PC-9 (cell line): Measurements from ENCODE around the gene CCL19. TPM values are rescaled to one million over a fixed set of nuclear protein-coding genes. Genes with fewer than 3 reads are reported as not detected.

Source experiments
- BruUV-seq: library from RNA; stranded (reverse); fragments of 400-500 nt; replicated peaks from 2 replicates; lab custom pipeline; 2021; lab: Mats Ljungman, UMichigan
- CTCF ChIA-PET: fragments of 300-600 bp; sonication (Branson Sonifier 250); formaldehyde crosslinking; loops from one replicate; lab custom pipeline; 2022; ENCODE audit warnings: antibody characterized with exemption; lab: Charles Lee
- POLR2A ChIA-PET: fragments of 300-600 bp; sonication (Branson Sonifier 250); formaldehyde crosslinking; loops from one replicate; lab custom pipeline; 2022; ENCODE audit warnings: antibody characterized with exemption; ENCODE audit not compliant: unreplicated experiment; lab: Charles Lee
- DNase-seq, 2 experiments: peaks; one replicate each; pipeline versions ENCODE4 v3.0.0 to v3.0.0-alpha.2; 2015 to 2022; ENCODE audit warnings: mixed read lengths in 1 of 2
- H2AFZ ChIP-seq: fragments of 200-600 bp; sonication (generic); 2 replicates; pipeline ENCODE4 v1.8.1; 2017; ENCODE audit warnings: antibody characterized with exemption
- H3F3A ChIP-seq: fragments of 200-600 bp; sonication (generic); 2 replicates; pipeline ENCODE4 v1.8.1; 2017; ENCODE audit warnings: antibody characterized with exemption, mild to moderate bottlenecking, low read depth; ENCODE audit not compliant: insufficient read depth
- H3K27ac ChIP-seq: fragments of 200-600 bp; sonication (generic); 2 replicates; pipeline ENCODE4 v1.6.1; 2016; ENCODE audit warnings: mixed run types
- H3K27me3 ChIP-seq: fragments of 200-600 bp; sonication (generic); 2 replicates; pipeline ENCODE4 v1.6.1; 2016; ENCODE audit warnings: low read depth, mixed run types; ENCODE audit not compliant: insufficient read depth
- H3K36me3 ChIP-seq: fragments of 200-600 bp; sonication (generic); 2 replicates; pipeline ENCODE4 v1.6.1; 2016; ENCODE audit warnings: low read depth, mixed run types
- H3K4me1 ChIP-seq: fragments of 200-600 bp; sonication (generic); replicated peaks from 2 replicates; pipeline ENCODE4 v1.6.1; 2016; ENCODE audit warnings: mixed run types; ENCODE audit not compliant: insufficient read depth
- H3K4me2 ChIP-seq: fragments of 200-600 bp; sonication (generic); 2 replicates; pipeline ENCODE4 v1.6.1; 2017; ENCODE audit warnings: mixed run types
- H3K4me3 ChIP-seq: fragments of 200-600 bp; sonication (generic); 2 replicates; pipeline ENCODE4 v1.6.1; 2016; ENCODE audit warnings: mixed run types
- H3K79me2 ChIP-seq: fragments of 200-600 bp; sonication (generic); 2 replicates; pipeline ENCODE4 v1.6.1; 2017; ENCODE audit warnings: low read depth, mixed run types
- H3K9me2 ChIP-seq: fragments of 200-600 bp; sonication (generic); 2 replicates; pipeline ENCODE4 v1.8.1; 2017; ENCODE audit warnings: mild to moderate bottlenecking; ENCODE audit not compliant: insufficient read depth
- H3K9me3 ChIP-seq: fragments of 200-600 bp; sonication (generic); 2 replicates; pipeline ENCODE4 v1.8.1; 2016; ENCODE audit warnings: low read depth; ENCODE audit not compliant: insufficient read depth
- H4K20me1 ChIP-seq: fragments of 200-600 bp; sonication (generic); 2 replicates; pipeline ENCODE4 v1.8.1; 2017; ENCODE audit not compliant: insufficient read depth
- CTCF ChIP-seq: fragments of 200-600 bp; sonication (generic); conservative IDR thresholded peaks from 2 replicates; pipeline ENCODE4 v1.6.1; 2017; ENCODE audit warnings: mixed run types, antibody characterized with exemption, mild to moderate bottlenecking, moderate library complexity
- EZH2 ChIP-seq: fragments of 200-600 bp; sonication (generic); IDR thresholded peaks from 2 replicates; pipeline ENCODE4 v1.8.0; 2017; ENCODE audit warnings: antibody characterized with exemption, low read depth
- intact Hi-C: fragments of 100-400 bp; cut with micrococcal nuclease; formaldehyde crosslinking; loops from one replicate; pipeline ENCODE4 v1.10.0; 2022; ENCODE audit not compliant: unreplicated experiment
- total RNA-seq: library from RNA; stranded (reverse); gene quantifications from 2 replicates; pipeline ENCODE4 v1.2.3, GENCODE V29; 2021

CCL19 gene
- total RNA-seq, 1 experiment from 2014 or later, result not detected

- Histone ChIP-seq H3K9me2 (no peaks in the 10 kb centered on the region), H3K27me3 (no peaks in the 10 kb centered on the region), H3K4me1 (no peaks in the 10 kb centered on the region), H3K79me2 (no peaks in the 10 kb centered on the region), H3K4me2 (no peak overlapping the region), H2AFZ (no peak overlapping the region), H3K4me3 (no peak overlapping the region), H3K27ac (no peak overlapping the region), H3K9me3 (no peaks in the 10 kb centered on the region), H3K36me3 (no peaks in the 10 kb centered on the region), H3F3A (no peaks in the 10 kb centered on the region), H4K20me1 (no peaks in the 10 kb centered on the region)
- intact Hi-C loops, result no loop called here
- BruUV-seq, result no TSS peak
- no peak for TF ChIP-seq CTCF
- TF ChIP-seq EZH2, result no peak
- no peak for DNase-seq
- ChIA-PET CTCF (no interaction called here), POLR2A (no interaction called here)
These were observed 16.1 kb upstream of the CCL19 start for GRCh38 chr9:34707130-34707529.

- Histone ChIP-seq H3K79me2 (no peaks in the 10 kb centered on the region), H3K9me3 (no peaks in the 10 kb centered on the region), H3K27ac (no peak overlapping the region), H3K4me2 (peak overlapping the region; percentile 88), H3K4me3 (peak overlapping the region; percentile 59), H3F3A (no peaks in the 10 kb centered on the region), H4K20me1 (no peaks in the 10 kb centered on the region), H3K4me1 (no peaks in the 10 kb centered on the region), H3K27me3 (peaks cover 11% of the 10 kb centered on the region), H2AFZ (peak overlapping the region; percentile 84), H3K9me2 (no peaks in the 10 kb centered on the region), H3K36me3 (no peaks in the 10 kb centered on the region)
- no TSS peak for BruUV-seq
- intact Hi-C loops, result loop anchor here (2.0 kb wide), 2 partner anchors 65 to 89 kb away; partner anchors contain the start of genes RPP25L and SIGMAR1
- DNase-seq, result peak; percentile 37 to 69
- TF ChIP-seq EZH2 (no peak), CTCF (peak; percentile 89)
- ChIA-PET CTCF (interaction anchor here (0.6 to 0.7 kb wide), 2 partner anchors 39 to 40 kb away, joined by 3 read pairs; no protein-coding TSS in a partner anchor), POLR2A (no interaction called here)
These were observed 11.0 kb upstream of the CCL19 start for GRCh38 chr9:34701769-34702736.

DNA sequence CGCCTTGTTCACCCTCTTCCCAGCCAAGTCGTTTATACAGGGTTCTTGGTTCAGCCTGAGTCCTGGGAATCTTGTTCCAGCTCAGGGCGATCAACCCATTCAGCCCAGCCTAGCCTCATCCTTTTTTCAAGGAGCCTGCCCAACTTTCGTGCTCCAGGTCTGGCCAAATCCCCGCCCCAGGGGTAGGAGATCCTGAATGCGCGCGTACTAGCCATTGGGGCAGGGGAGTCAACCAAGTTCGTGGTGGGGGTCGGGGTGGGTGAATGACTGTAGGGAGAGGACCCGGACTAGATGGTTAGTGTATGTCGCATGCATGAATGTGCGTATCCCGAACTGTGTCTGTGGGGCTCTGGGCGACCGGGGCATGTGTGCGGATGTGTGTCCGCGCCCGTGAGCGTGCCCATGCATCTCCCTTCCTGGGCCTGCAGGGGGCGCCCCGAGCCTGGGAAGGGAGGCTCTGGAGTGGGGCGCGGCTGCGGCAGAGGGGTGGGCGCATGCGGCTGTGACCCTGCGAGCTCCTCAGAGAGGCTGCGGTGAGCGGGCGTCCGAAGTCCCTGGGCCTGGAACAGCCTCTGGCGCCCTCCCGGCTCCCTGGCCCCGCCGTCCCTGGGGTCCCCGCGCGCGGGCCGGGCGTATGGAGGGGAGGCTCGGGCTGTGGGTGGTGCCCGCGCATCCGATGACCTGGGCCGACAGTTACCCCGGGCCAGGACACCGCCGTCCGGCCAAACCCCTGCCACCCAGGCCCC is 10.1 kb upstream of the CCL19 start:
- POLR2A ChIA-PET, result no interaction called here
- DNase-seq, result peak in 1 of 2 experiments; percentile 50
- peaks cover 11% of the 10 kb centered on the region for H3K27me3 ChIP-seq
- H3K27ac ChIP-seq, result no peak overlapping the region
- peak overlapping the region; percentile 59 for H3K4me3 ChIP-seq
- no peaks in the 10 kb centered on the region for H4K20me1 ChIP-seq
- peak overlapping the region; percentile 88 for H3K4me2 ChIP-seq
- intact Hi-C loops, result no loop called here
- TF ChIP-seq EZH2 (no peak), CTCF (peak; percentile 77)
- H3K9me3 ChIP-seq, result no peaks in the 10 kb centered on the region
- no peaks in the 10 kb centered on the region for H3K4me1 ChIP-seq
- H3K9me2 ChIP-seq, result no peaks in the 10 kb centered on the region
- H3K36me3 ChIP-seq, result no peaks in the 10 kb centered on the region
- no peaks in the 10 kb centered on the region for H3F3A ChIP-seq
- H3K79me2 ChIP-seq, result no peaks in the 10 kb centered on the region
- CTCF ChIA-PET, result no interaction called here
- BruUV-seq, result no TSS peak
- H2AFZ ChIP-seq, result peak overlapping the region; percentile 84
